ENCODE measurements around the gene MBD1. TPM values are rescaled to one million over a fixed set of nuclear protein-coding genes. Genes with fewer than 3 reads are reported as not detected.
A peak's percentile ranks its signal among the peaks of the same experiment; 100 is the strongest.
"Not testable (repeated sequence)": the region's sequence is repeated elsewhere in the genome, so short reads cannot be mapped to it uniquely, and the experiment has no call there.

The MBD1 gene
- total RNA-seq, 1 donor from 2014 or later, result 29.2 TPM

DNA sequence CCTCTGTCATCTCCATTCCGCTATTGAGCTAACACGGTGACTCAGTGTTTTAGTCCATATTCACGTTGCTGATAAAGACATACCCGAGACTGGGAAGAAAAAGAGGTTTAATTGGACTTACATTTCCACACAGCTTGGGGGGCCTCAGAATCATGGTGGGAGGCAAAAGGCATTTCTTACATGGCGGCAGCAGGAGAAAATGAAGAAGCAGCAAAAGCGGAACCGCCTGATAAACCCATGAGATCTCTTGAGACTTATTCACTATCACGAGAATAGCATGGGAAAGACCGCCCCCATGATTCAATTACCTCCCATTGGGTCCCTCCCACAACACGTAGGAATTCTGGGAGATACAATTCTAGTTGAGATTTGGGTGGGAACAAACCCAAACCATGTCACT is 28.8 kb upstream of the MBD1 start:
- Histone ChIP-seq H3K4me3 (ENCODE audit: low read length in 3 of 3) (no peak overlapping the region), H3K27me3 (ENCODE audit: control insufficient read depth in 3 of 3, insufficient read depth in 3 of 3, low read length in 3 of 3) (peaks cover 0 to 3% (median 2%) of the 10 kb centered on the region in 3 donors), H3K9me3 (ENCODE audit: control insufficient read depth in 3 of 3, low read length in 3 of 3) (no peaks in the 10 kb centered on the region), H3K9ac (ENCODE audit: low read depth in 1 of 3, low read length in 3 of 3) (no peak overlapping the region), H3K27ac (ENCODE audit: low read depth, low read length) (no peak overlapping the region), H3K4me1 (ENCODE audit: control insufficient read depth in 3 of 3, insufficient read depth in 3 of 3, low read length in 3 of 3) (peaks cover 4 to 20% (median 5%) of the 10 kb centered on the region in 3 donors), H3K36me3 (ENCODE audit: control insufficient read depth in 3 of 3, insufficient read depth in 3 of 3, low read length in 3 of 3) (no peaks in the 10 kb centered on the region)

DNA sequence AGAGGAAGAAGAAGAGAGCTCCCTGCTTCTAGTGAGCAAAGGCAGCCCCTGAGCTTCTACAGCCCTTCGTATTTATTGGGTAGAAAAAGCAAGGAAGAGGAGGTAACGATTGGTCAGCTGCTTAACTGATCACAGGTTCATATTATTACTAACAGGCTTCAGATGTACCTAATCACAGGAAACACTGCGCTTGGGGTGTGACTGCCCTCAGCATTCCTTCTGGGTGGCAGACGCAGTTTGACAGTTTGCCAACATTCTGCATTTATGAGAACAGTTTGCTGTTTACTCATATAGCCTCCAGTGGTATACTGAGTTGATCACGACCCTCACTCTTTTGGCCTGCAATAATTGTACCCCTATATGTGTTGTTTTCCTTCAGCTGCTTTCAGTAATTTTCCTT is 27.5 kb upstream of the MBD1 start:
- H3K27ac ChIP-seq (ENCODE audit: low read depth, low read length); H3K9ac ChIP-seq (ENCODE audit: low read depth in 1 of 3, low read length in 3 of 3); H3K36me3 ChIP-seq (ENCODE audit: control insufficient read depth in 3 of 3, insufficient read depth in 3 of 3, low read length in 3 of 3); H3K27me3 ChIP-seq (ENCODE audit: control insufficient read depth in 3 of 3, insufficient read depth in 3 of 3, low read length in 3 of 3); H3K4me3 ChIP-seq (ENCODE audit: low read length in 3 of 3); H3K9me3 ChIP-seq (ENCODE audit: control insufficient read depth in 3 of 3, low read length in 3 of 3): not testable (repeated sequence)
- H3K4me1 ChIP-seq (ENCODE audit: control insufficient read depth in 3 of 3, insufficient read depth in 3 of 3, low read length in 3 of 3), result peaks cover 4 to 17% (median 5%) of the 10 kb centered on the region in 3 donors

DNA sequence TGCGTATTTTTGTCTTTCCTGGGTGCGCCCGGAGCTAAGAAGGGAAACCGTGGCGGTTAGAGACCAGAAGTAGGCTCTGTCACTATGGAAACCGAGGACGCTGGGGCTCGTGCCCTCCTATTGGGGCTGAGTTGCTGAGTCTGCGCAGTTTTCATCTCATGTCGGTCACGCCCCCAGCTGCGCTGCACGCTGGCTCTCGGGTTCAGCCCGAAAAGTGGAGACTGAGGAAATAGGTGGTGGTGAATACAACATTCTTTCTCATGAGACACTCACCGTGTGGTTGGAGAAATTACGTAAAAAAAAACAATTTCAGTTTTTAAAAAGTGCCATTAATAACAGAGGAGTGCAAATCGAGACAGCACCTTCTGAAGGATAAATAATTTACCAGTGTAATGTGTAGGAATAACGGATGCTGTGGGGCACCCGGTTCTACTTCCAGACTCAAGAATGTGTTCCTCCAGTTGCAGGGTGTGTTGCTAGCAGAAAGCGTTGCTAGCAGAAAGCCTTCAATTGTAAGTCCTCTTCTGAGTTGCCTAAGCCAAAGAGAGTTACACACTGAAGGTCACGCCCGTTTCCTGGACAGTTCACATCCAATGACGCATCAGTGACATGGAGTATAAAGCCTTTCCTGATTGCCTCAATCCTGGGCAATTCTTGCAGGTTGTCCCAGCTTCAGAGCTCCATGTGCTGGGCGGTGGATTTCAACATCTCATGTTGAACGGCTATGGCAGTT is 26.6 kb upstream of the MBD1 start:
- Histone ChIP-seq H3K4me3 (ENCODE audit: low read length in 3 of 3) (peak overlapping the region; percentile 64 to 79 (median 77)), H3K36me3 (ENCODE audit: control insufficient read depth in 3 of 3, insufficient read depth in 3 of 3, low read length in 3 of 3) (no peaks in the 10 kb centered on the region), H3K9me3 (ENCODE audit: control insufficient read depth in 3 of 3, low read length in 3 of 3) (no peaks in the 10 kb centered on the region), H3K9ac (ENCODE audit: low read depth in 1 of 3, low read length in 3 of 3) (peak overlapping the region in 2 of 3 donors; percentile 62 to 70), H3K4me1 (ENCODE audit: control insufficient read depth in 3 of 3, insufficient read depth in 3 of 3, low read length in 3 of 3) (peaks cover 4 to 16% (median 5%) of the 10 kb centered on the region in 3 donors), H3K27ac (ENCODE audit: low read depth, low read length) (no peak overlapping the region), H3K27me3 (ENCODE audit: control insufficient read depth in 3 of 3, insufficient read depth in 3 of 3, low read length in 3 of 3) (peaks cover under 1 to 4% (median 2%) of the 10 kb centered on the region in 3 donors)

DNA sequence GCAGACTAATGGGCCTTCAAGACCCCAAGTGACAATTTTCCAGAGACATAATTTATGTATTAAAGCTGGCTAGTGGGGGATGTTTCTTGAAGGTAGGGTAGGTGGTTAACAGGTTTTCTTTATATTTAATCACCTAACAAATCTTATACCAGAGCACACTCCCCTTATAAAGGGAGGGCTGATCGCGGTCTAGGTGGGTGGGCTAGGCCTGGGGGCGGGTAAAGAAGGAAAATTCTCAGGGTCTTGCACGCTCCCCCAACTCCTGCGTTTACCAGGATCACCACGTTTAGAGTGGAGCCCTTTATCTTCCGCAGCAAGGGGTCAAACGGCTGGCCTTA is 26.0 kb upstream of the MBD1 start:
- peaks cover 4 to 16% (median 5%) of the 10 kb centered on the region in 3 donors for H3K4me1 ChIP-seq (ENCODE audit: control insufficient read depth in 3 of 3, insufficient read depth in 3 of 3, low read length in 3 of 3)
- H3K4me3 ChIP-seq (ENCODE audit: low read length in 3 of 3), result peak overlapping the region; percentile 64 to 79 (median 77)
- H3K9me3 ChIP-seq (ENCODE audit: control insufficient read depth in 3 of 3, low read length in 3 of 3), result no peaks in the 10 kb centered on the region
- no peaks in the 10 kb centered on the region for H3K36me3 ChIP-seq (ENCODE audit: control insufficient read depth in 3 of 3, insufficient read depth in 3 of 3, low read length in 3 of 3)
- H3K9ac ChIP-seq (ENCODE audit: low read depth in 1 of 3, low read length in 3 of 3), result peak overlapping the region in 2 of 3 donors; percentile 62 to 70
- H3K27ac ChIP-seq (ENCODE audit: low read depth, low read length), result no peak overlapping the region
- peaks cover 5 to 7% (median 7%) of the 10 kb centered on the region in 3 donors for H3K27me3 ChIP-seq (ENCODE audit: control insufficient read depth in 3 of 3, insufficient read depth in 3 of 3, low read length in 3 of 3)

DNA sequence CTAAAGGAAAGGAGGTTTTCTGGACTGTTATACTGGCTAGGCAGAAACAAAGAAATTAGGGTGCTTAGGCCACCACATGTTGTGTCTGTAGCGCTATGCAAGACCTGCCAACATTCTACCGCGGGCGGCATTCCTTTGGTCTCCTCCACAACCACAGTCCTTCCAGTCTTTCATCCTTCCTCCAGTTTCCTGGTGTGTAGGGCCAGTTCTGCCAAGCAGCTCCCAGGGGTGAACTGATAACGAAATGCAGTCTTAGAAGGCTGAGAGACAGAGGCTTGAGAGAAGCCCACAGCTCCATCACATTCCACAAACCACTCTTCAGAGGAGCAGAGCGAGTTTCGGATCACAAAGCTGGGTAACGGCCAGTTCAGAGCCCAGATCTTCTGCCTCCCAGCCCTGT is 25.6 kb upstream of the MBD1 start:
- Histone ChIP-seq H3K4me3 (ENCODE audit: low read length in 3 of 3) (peak overlapping the region in 2 of 3 donors; percentile 64 to 77), H3K4me1 (ENCODE audit: control insufficient read depth in 3 of 3, insufficient read depth in 3 of 3, low read length in 3 of 3) (peaks cover 4 to 16% (median 5%) of the 10 kb centered on the region in 3 donors), H3K9me3 (ENCODE audit: control insufficient read depth in 3 of 3, low read length in 3 of 3) (no peaks in the 10 kb centered on the region), H3K27ac (ENCODE audit: low read depth, low read length) (no peak overlapping the region), H3K9ac (ENCODE audit: low read depth in 1 of 3, low read length in 3 of 3) (peak overlapping the region in 1 of 3 donors; percentile 70), H3K27me3 (ENCODE audit: control insufficient read depth in 3 of 3, insufficient read depth in 3 of 3, low read length in 3 of 3) (peaks cover 6 to 7% (median 7%) of the 10 kb centered on the region in 3 donors), H3K36me3 (ENCODE audit: control insufficient read depth in 3 of 3, insufficient read depth in 3 of 3, low read length in 3 of 3) (no peaks in the 10 kb centered on the region)

DNA sequence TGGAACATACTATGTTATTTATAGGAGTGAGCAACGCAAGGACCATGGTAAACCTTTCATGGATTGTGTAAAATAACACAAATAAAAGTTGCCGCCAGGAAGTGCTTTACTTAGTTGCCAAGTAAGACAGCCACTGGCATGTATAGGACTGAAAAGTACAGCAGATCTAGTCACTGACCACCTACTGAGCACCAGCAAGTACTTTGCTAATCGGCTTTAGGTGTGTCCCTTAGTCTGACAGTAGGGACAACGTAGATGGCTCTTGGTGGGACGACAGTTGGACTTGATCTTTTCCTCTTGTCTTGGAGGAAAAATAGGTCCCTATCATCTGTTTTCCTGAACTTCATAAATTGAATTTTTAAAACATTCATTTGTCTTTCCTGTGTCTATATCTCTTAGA is 19.8 kb upstream of the MBD1 start:
- Histone ChIP-seq H3K27me3 (ENCODE audit: control insufficient read depth in 3 of 3, insufficient read depth in 3 of 3, low read length in 3 of 3) (peaks cover 25 to 31% (median 27%) of the 10 kb centered on the region in 3 donors), H3K27ac (ENCODE audit: low read depth, low read length) (no peak overlapping the region), H3K9ac (ENCODE audit: low read depth in 1 of 3, low read length in 3 of 3) (no peak overlapping the region), H3K4me3 (ENCODE audit: low read length in 3 of 3) (no peak overlapping the region), H3K9me3 (ENCODE audit: control insufficient read depth in 3 of 3, low read length in 3 of 3) (no peaks in the 10 kb centered on the region), H3K4me1 (ENCODE audit: control insufficient read depth in 3 of 3, insufficient read depth in 3 of 3, low read length in 3 of 3) (peaks cover 3 to 5% (median 5%) of the 10 kb centered on the region in 3 donors), H3K36me3 (ENCODE audit: control insufficient read depth in 3 of 3, insufficient read depth in 3 of 3, low read length in 3 of 3) (no peaks in the 10 kb centered on the region)

DNA sequence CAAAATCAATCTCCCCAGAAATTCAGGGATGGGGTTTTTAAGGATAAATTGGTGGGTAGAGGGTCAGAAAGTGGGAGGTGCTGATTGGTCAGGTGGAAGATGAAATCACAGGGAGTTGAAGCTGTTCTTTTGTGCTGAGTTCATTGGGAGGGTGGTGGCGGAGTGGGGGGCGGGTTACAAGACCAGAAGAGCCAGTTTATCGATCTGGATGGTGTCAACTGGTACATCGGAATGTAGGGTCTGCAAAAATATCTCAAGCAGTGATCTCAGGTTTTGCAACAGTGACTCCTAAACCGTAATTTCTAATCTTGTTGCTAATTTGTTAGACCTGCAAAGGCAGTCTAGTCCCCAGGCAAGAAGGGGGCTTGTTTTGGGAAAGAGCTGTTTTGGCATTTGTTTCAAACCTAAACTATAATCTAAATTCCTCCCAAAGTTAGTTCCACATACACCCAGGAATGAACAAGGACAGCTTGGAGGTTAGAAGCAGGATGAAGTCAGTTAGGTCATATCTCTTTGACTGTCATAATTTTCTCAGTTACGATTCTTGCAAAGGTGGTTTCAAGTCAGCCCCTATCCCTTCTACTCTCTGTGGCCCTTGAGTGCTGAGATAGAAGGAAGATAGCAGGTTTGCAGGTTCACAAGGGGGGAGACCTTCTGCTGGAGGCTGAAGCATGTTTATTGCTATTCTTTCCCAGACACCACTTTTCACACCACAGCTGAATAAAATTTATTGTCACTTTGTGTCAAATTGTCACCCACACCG is 18.5 kb upstream of the MBD1 start:
- no peak overlapping the region for H3K27ac ChIP-seq (ENCODE audit: low read depth, low read length)
- no peak overlapping the region for H3K9ac ChIP-seq (ENCODE audit: low read depth in 1 of 3, low read length in 3 of 3)
- H3K36me3 ChIP-seq (ENCODE audit: control insufficient read depth in 3 of 3, insufficient read depth in 3 of 3, low read length in 3 of 3), result no peaks in the 10 kb centered on the region
- H3K4me1 ChIP-seq (ENCODE audit: control insufficient read depth in 3 of 3, insufficient read depth in 3 of 3, low read length in 3 of 3), result peaks cover 3 to 5% (median 5%) of the 10 kb centered on the region in 3 donors
- H3K9me3 ChIP-seq (ENCODE audit: control insufficient read depth in 3 of 3, low read length in 3 of 3), result no peaks in the 10 kb centered on the region
- H3K27me3 ChIP-seq (ENCODE audit: control insufficient read depth in 3 of 3, insufficient read depth in 3 of 3, low read length in 3 of 3), result peaks cover 25 to 31% (median 27%) of the 10 kb centered on the region in 3 donors
- no peak overlapping the region for H3K4me3 ChIP-seq (ENCODE audit: low read length in 3 of 3)

DNA sequence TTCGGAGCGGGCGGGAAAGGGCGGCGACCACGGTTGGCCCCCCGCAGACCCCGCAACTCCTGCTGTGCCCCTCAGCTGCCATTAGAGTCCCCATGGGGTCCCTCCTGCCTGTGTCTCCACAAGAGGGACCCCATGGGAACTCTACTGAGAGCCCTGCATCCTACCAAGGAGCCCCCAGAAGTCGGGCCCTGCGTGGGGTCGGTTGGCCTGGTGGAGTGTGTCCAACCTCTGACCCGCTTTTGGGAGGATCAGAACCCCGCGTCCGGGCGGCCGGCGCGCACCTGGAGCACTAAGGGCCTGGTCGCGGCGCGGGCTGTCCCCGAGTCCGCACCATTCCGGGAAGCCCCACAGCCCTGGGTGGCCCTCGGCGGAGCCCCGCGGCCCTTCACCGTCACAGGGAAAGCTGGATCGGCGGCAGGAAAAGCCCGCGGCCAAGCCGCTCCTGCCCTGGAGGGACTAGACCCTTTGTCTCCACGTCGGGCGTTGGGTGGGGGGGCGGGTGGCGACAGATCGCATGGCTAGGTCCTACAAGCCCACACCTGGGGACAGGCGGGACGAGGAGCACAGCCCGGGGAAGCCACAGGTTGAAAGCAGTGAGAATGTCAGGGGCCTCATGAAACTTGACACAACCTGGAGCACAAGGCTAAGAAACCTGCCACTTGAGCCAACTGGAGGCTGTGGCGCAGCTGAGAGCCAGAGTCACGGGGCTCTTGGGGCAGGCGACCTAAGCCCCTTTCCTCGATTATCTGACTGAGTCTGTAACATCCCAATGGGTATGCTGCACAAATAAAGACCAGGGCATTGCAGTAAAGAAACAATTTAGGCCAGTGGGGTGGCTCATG is 17.3 kb upstream of the MBD1 start:
- Histone ChIP-seq H3K27me3 (ENCODE audit: control insufficient read depth in 3 of 3, insufficient read depth in 3 of 3, low read length in 3 of 3) (peaks cover 25 to 31% (median 27%) of the 10 kb centered on the region in 3 donors), H3K36me3 (ENCODE audit: control insufficient read depth in 3 of 3, insufficient read depth in 3 of 3, low read length in 3 of 3) (no peaks in the 10 kb centered on the region), H3K9ac (ENCODE audit: low read depth in 1 of 3, low read length in 3 of 3) (no peak overlapping the region), H3K9me3 (ENCODE audit: control insufficient read depth in 3 of 3, low read length in 3 of 3) (no peaks in the 10 kb centered on the region), H3K4me1 (ENCODE audit: control insufficient read depth in 3 of 3, insufficient read depth in 3 of 3, low read length in 3 of 3) (peaks cover 3 to 5% (median 5%) of the 10 kb centered on the region in 3 donors), H3K4me3 (ENCODE audit: low read length in 3 of 3) (peak overlapping the region in 2 of 3 donors; percentile 74 to 83), H3K27ac (ENCODE audit: low read depth, low read length) (no peak overlapping the region)

DNA sequence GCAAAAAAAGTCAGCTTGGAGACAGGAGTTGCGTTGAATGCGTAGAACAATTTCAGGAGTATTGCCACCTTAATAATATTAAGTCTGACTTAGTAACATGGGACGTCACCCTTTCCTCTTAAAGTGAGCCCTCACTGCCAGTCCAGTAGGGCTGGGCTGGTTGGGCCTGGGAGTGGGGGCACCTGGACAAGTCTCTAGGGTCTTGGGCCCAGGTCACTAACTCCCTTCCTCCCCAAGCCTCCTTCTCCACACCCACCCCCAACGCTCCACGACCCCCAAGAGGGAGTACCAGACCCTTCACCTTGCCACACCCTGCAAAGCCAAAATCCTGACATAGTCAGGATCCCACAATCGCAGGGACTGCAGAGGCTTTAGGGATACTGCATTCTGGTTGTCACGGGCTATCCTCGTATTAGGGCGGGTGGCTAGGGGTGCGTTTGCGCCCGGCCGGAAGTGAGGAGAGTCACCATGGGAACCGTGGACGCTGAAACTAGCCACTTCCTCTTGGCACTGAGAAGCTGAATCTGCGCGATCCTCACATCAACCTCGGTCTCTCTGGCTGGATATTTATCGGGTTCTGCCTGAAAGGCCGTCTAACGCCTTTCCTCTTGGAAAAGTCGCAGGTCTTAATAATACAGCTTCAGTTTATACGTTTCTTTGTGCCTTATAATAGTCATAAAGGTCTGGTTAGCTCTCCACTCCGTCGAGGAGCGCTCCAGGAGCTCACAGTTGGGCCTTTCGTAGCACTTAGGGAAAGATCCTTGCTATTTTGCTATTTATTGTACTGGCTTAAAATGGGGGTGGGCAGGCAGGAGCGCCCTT is 16.5 kb upstream of the MBD1 start:
- Histone ChIP-seq H3K9me3 (ENCODE audit: control insufficient read depth in 3 of 3, low read length in 3 of 3) (no peaks in the 10 kb centered on the region), H3K27me3 (ENCODE audit: control insufficient read depth in 3 of 3, insufficient read depth in 3 of 3, low read length in 3 of 3) (peaks cover 24 to 29% (median 27%) of the 10 kb centered on the region in 3 donors), H3K9ac (ENCODE audit: low read depth in 1 of 3, low read length in 3 of 3) (peak overlapping the region in 2 of 3 donors; percentile 51 to 57), H3K36me3 (ENCODE audit: control insufficient read depth in 3 of 3, insufficient read depth in 3 of 3, low read length in 3 of 3) (no peaks in the 10 kb centered on the region), H3K4me3 (ENCODE audit: low read length in 3 of 3) (peak overlapping the region; percentile 74 to 83 (median 78)), H3K27ac (ENCODE audit: low read depth, low read length) (no peak overlapping the region), H3K4me1 (ENCODE audit: control insufficient read depth in 3 of 3, insufficient read depth in 3 of 3, low read length in 3 of 3) (peaks cover 3 to 5% (median 5%) of the 10 kb centered on the region in 3 donors)
